GM18505 (cell line): ENCODE results near the gene SNRPD2.
"Not testable (repeated sequence)": the region's sequence is repeated elsewhere in the genome, so short reads cannot be mapped to it uniquely, and the experiment has no call there.

Experiments
- ATAC-seq: cut with Tn5 transposase; IDR thresholded peaks from one replicate; pipeline ENCODE4 v1.9.1; 2021; ENCODE audit not compliant: unreplicated experiment
- POLR2A ChIP-seq: IDR thresholded peaks from 4 replicates; pipeline ENCODE4 v1.6.1; 2011; ENCODE audit warnings: borderline replicate concordance; ENCODE audit not compliant: insufficient read depth, insufficient read length; ENCODE audit errors: extremely low read depth

Gene SNRPD2

DNA sequence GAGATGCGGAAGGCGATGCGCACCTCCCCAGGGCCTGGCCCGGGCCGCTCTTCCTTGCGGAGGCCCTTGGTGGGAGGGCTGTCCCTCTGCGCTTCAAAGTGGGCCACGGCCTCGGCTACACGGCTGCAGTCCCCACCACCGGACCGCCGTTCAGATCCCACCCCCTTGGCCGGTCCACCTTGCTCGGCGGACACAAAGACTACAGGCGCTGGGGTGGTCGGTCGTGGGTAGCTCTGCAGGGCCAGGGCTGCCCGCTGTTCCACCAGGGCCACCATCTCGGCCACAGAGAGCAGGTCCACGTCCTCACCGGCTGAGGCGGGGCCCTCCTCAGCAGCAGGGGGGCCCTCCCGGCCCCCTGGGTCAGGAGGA is 20.9 kb upstream of the SNRPD2 start:
- ATAC-seq = no peak
- TF ChIP-seq POLR2A = no peak

- no peak for ATAC-seq
- TF ChIP-seq POLR2A = no peak
Observed at GRCh38 chr19:45711851-45712698, 20.3 kb upstream of the SNRPD2 start.

GRCh38 chr19:45710356-45711130 is 18.8 kb upstream of the SNRPD2 start:
- TF ChIP-seq POLR2A = no peak
- no peak for ATAC-seq

- TF ChIP-seq POLR2A = no peak
- ATAC-seq = no peak
Observed at GRCh38 chr19:45705710-45706415, 14.1 kb upstream of the SNRPD2 start.

GRCh38 chr19:45705115-45705514 is 13.4 kb upstream of the SNRPD2 start:
- ATAC-seq = no peak
- no peak for TF ChIP-seq POLR2A

GRCh38 chr19:45701676-45702075 is 9.9 kb upstream of the SNRPD2 start:
- ATAC-seq = no peak

GRCh38 chr19:45693106-45693788 is 1.5 kb upstream of the SNRPD2 start:
- TF ChIP-seq POLR2A = no peak
- no peak for ATAC-seq

More at GRCh38 chr19:45701676-45702075, 9.9 kb upstream of the SNRPD2 start:
- TF ChIP-seq POLR2A = no peak

DNA sequence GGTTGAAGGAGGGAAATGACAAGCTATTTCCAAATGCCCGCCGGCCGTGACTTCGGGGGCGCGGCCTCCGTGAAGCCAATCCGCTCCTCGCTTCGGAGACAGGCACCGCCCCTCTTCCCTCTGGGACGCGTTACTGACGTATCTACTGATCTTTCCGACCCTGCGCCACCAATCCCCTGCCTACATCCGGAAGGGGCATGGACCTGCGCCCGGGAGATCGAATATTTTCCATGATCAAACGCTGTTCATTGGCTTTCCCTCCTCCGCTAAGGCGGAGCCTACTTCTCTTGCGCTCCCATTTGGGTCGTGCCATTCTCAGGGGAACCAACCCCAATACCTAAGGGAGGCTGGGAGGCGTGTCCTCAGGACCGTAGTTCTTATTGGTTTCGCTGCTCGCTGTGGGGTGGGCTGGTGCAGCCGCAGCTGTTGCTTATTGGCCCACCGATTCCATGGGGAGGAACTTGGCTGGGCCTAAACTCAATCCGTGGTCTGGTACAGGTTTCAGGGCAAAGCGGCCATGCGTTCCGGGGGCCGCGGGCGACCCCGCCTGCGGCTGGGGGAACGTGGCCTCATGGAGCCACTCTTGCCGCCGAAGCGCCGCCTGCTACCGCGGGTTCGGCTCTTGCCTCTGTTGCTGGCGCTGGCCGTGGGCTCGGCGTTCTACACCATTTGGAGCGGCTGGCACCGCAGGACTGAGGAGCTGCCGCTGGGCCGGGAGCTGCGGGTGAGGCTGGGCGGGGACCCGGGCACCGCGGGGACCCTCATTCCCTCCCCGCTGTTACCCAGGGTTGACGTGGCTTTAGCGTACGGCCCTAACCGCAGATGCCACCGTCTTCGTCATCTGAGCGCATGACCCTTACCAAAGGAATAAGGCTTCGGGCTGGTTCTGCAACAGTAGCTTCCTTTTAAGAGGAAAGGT is 693 bp upstream of the SNRPD2 start, which contains the start of gene QPCTL:
TSS of gene QPCTL (plus strand) at position 480 of the 919 bp plus-strand sequence. CDS start at position 518, 38 bp downstream.
- peak; percentile 94 for TF ChIP-seq POLR2A
- peak; percentile 81 for ATAC-seq

GRCh38 chr19:45687599-45687998 is 4.2 kb downstream of the SNRPD2 start:
- no peak for ATAC-seq
- TF ChIP-seq POLR2A = no peak

GRCh38 chr19:45685045-45685444 is 6.7 kb downstream of the SNRPD2 start:
- not testable (repeated sequence) for ATAC-seq

GRCh38 chr19:45682908-45683307 is 8.8 kb downstream of the SNRPD2 start:
- no peak for TF ChIP-seq POLR2A
- no peak for ATAC-seq

GRCh38 chr19:45682117-45682516 is 9.6 kb downstream of the SNRPD2 start:
- ATAC-seq = no peak
- no peak for TF ChIP-seq POLR2A
